Aortic smooth muscle cell (primary cell): ENCODE results near the gene MTERF4. TPM values are rescaled to one million over a fixed set of nuclear protein-coding genes. Genes with fewer than 3 reads are reported as not detected.

ENCODE experiments used
- total RNA-seq: library from RNA; depleted of rRNA; stranded (reverse); fragments of >200 nt; gene quantifications from 2 replicates; pipeline ENCODE4 v1.2.3, GENCODE V29; 2014

The MTERF4 gene, protein sequence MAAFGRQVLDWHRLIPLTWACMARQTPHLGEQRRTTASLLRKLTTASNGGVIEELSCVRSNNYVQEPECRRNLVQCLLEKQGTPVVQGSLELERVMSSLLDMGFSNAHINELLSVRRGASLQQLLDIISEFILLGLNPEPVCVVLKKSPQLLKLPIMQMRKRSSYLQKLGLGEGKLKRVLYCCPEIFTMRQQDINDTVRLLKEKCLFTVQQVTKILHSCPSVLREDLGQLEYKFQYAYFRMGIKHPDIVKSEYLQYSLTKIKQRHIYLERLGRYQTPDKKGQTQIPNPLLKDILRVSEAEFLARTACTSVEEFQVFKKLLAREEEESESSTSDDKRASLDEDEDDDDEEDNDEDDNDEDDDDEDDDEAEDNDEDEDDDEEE
- 29.3 and 34.0 TPM in 2 replicates for total RNA-seq

DNA sequence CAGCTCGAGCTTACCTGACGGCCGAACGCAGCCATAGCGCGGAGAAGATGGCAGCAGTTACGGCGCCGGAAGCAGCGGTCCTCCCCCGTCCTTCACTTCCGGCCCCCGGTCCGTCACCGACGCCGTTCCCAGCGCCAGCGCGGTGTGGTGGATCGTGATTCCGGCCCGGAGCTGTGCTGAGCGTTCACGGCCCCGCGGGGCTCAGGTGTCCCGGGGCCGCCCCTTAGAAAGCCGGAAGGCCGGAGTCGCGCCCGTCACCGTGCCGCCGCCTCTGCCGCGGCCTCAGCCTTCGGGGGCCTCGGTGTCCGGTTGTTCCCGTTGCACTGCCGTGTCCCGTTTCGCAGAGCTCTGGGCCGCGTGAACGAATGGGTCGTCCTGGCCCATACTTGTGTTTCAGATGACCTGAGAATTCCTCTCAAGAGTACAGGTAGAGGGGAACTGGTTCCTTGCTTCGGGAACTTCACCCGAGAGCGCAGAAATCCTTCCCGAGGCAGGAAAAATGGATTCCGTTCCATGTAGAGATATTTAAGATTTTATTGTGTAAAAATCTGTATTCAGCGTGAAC is at the start of gene MTERF4:
Gene MTERF4, minus strand, starts transcription at position 49 of the 565 bp plus-strand sequence. Its CDS starts 14 bp downstream, at position 35.

GRCh38 chr2:241149925-241150659 is 48.0 kb upstream of the MTERF4 start, which contains the start of gene PPP1R7:
Gene PPP1R7 (plus strand): TSS chr2:241150467. CDS start chr2:241150496, 29 bp downstream.

DNA sequence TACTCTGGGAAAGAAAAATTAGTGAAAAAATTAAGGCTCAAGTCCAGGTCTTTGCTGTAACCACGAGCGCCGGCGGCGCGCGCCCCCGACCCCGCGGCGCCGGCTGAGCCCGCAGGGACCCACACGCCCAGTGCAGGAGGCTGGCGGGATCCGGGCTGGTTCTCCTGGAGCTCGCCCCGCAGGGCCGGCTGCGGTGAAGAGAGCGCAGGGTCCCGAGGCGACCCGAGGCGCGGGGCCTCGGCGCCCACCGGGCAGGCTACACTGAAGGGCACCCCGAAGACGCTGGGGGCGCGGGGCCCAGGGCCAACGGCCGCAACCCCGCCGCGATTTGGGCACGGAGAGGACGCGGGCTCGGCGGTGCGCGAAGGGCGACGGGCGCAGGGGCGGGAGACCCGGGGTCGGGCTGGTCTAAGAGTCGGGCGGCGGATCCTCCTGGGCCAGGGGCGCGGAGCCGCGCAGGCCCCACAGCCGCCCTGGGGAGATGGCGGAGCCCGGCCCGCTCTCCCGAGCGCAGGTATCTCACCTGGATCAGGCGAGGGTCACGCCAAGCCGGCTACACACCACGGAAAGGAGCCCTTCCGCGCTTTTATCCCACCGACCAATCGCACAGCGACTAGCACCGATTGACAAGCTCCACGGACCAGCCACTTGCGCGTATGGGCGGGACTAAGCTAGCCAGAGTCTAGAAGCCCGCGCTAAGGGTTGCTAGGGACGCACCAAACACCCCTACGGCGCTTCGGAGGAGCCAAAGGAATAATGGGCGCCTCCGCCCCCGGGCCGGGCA is 47.0 kb upstream of the MTERF4 start, which contains the start of gene PASK:
Gene PASK, minus strand, starts transcription at position 582 of the 784 bp plus-strand sequence. CDS start 6,440 bp downstream, outside the sequence.

Other genes with a start within 250 kb of the MTERF4 start
- gene AGXT, start 233.5 kb downstream of the MTERF4 start, total RNA-seq = not detected in 2 replicates
- not detected in 2 replicates for gene MAB21L4, start 206.1 kb downstream of the MTERF4 start, total RNA-seq
- under 0.01 TPM in 2 replicates for gene CROCC2, start 196.0 kb downstream of the MTERF4 start, total RNA-seq
- 37.2 and 59.5 TPM in 2 replicates for gene SNED1, start 103.7 kb downstream of the MTERF4 start, total RNA-seq
- 2.4 and 3.7 TPM in 2 replicates for gene PASK, start 47.2 kb upstream of the MTERF4 start, total RNA-seq
- 76.7 and 104 TPM in 2 replicates for gene PPP1R7, start 48.2 kb upstream of the MTERF4 start, total RNA-seq
- 0.25 and 0.40 TPM in 2 replicates for gene ANO7, start 86.4 kb upstream of the MTERF4 start, total RNA-seq
- gene HDLBP, start 213.4 kb upstream of the MTERF4 start, total RNA-seq = 1,359 and 1,448 TPM in 2 replicates
- 551 and 552 TPM in 2 replicates for gene SEPTIN2, start 213.6 kb upstream of the MTERF4 start, total RNA-seq